ENCODE measurements around the gene NOTO.

- TF ChIP-seq CTCF (IDR thresholded peaks at IDR 0.05) (no peak), ESRRA (IDR thresholded peaks at IDR 0.05; ENCODE audit: borderline replicate concordance, low read length) (no peak), RNF2 (IDR thresholded peaks at IDR 0.05; ENCODE audit: borderline replicate concordance, low read depth) (no peak), RAD21 (conservative IDR thresholded peaks at IDR 0.05 in 1 of 2, IDR thresholded peaks at IDR 0.05 in 1 of 2) (no peak)
Observed at GRCh38 chr2:73210696-73211095, 8.3 kb downstream of the NOTO start.

Measured in A549 (cell line).